Activated gamma-delta T cell treated with Interleukin-2 at 50 U/mL for 16 hours (primary cell): ENCODE measurements around the gene MACROD1.

Source experiments
- DNase-seq: peaks from one replicate; pipeline ENCODE4 v3.0.0-alpha.2; 2020

Gene MACROD1

DNA sequence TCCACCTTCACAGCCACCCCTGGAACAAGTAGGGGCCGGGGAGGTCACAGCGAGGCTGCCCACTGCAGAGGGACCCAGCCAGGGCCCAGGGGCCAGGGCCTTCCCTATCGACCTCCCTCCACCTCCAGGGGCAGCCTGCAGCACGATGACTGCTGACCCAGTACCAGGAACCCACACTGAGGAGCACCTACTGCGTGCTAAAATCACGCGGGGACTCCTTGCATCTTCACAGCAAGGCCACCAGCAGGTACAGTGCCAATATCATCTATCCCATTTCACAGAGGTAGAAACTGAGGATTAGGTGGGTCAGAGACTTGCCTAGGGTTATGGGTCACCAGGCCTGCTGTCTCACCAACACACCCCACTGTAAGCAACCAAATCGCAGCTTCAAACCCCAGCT, 14.6 kb downstream of the MACROD1 start:
- DNase-seq = no peak

DNA sequence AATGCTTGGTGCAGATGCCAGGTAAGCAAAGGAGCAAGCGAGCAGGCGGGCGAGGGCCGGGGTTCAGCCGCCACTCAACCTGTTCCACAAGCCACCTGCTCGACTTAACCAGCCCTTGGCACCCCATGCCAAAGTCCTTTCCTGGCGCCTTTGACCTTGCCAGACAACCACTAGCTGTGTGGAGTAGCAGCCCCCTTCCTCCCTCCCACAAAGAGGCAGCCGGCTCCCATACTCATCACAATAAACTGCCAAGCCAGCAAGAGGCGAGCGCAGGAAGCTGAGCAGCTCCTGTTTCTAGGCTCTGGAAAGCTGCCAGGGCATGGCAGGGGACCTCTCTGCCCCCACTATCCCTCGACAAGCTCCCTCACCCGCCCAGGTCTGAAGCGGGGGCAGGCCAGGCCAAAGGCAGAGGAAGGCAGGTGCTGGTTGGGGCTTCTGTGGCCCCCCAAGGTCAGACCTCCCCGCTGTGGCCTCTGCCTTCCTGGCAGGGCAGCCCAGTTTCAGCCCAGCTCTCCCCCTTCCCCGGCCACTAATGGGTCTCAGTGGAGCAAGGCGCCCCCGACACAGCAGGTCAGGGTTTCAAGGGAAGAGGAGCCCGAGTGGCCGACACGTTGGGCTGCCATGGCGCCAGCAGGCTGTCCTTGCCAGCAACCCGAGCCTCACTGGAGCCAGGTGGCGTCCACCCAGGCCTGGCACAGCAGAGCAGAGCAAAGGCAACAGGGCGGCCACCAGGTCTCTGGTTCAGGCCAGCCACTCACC, 15.3 kb downstream of the MACROD1 start:
- DNase-seq = no peak

DNA sequence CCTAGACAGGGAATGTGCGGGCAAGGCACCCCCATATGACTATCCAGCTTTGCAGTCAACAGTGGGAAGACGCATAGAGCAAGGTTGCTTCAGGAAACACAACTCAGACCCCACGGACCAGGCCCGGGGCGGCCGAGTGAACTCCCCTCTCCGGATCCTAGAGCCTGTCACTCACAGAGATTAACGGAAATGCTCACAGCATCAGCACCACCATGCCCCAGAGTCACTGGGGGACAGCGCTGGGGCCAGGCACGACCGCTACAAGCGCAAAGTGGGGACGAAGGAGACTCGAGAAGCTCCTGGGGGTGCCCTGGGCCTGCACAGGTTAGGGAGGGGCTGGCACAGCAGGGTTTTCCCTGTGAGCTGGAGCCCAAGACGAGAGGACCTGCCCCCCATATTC, 15.9 kb downstream of the MACROD1 start:
- DNase-seq = no peak

DNA sequence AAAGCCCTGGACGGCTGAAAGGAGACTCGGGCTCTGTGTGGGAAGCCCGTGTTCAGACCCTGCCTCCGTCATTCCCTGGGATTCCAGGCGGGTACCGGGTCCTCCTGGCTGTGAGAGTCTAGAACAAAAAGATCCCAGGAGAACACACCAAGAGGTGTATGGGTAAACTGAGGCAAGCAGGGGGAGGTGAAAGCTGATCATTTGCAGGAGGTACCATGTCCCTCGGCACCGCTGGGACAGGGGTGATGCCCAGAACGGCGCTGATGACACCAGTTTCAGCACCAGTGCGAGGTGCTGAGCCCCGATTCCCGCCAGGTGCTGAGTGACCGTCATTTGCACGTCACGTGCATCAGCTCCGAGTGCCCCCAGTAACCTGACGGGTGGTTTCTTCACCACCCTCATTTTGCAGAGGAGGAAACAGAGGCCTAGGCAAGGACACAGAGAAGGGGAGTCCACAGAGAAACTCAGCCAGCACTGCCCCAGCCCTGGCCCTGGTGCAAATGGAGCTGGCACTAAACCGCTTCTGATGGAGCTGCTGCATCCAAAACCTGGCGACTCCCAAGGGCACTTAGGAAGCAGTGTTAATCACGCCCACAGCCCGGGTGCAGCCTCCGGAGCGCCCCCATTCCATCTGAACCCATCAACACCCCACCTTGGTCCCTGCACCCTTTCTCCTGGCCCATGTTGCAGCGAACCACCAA, 16.8 kb downstream of the MACROD1 start:
- no peak for DNase-seq

DNA sequence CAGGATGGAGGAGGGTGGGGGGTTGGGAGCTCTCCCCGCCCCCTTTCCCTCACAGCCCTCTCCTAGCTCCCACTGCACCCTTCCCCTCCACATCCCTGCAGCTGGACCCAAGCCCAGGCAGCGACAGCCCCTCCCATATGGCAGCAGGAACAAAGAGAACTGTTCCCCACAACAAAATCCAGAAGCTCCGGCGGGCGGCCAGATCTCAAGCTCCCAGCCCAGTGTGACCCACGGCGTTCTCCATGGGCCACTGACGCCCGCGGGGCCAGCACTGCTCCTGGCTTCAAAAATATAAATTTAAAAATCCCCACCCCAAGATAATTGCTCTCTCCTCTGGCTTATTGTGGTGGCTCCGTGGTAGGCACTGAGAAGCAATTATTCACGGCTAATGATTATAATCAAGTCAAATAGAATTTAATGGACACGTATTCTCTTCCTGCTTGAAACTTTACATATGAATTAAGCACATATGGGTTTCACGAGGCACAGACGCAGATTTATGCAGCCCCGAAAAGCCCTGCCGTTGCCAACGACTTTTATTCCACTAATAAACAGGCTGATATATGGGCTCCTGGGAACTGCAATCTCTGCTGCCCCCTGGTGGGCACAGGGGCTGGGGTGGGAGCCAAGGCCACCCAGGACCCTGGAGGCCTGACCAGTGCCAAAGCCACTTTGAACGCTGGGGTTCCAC, 17.5 kb downstream of the MACROD1 start:
- peak; percentile 77 for DNase-seq

DNA sequence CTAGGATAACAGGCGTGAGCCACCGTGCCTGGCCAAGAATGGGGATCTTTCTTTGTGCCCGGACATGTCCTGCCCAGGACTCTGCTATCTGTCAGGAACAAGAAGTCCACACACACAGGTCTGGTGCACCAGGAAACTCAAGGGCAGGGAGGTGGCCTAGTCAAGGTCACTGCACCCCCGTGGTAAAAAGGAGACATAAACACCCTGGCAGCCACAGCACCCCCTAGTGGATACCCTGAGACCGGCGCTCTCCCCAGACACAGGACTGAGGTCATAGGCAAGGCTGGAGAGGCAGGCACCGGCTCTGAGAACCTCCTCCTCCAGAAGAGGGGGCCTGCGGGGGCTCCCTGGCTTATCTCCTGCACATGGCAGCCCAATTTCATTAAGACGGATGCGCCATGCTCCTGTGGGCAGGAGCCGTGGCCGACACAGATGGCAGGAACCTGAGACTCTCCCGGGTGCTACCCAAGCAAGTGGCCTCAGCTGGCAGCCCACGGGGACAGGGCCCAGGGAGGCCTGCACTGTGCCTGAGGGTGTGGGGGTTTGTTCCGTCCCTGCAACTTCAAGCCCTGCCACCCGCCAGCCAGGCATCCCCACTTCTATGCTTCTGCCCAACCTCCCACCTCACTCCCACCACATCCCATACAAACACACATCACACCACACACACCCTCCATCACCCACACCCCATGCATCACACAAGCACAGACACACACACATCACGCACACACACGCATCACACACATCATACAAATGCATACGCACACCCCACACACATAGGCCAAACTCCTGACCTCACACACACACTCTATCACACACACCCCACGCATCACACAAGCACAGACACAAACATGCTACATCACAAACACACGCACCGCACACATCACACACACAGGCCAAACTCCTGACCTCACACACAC, 19.6 kb downstream of the MACROD1 start:
- peak; percentile 48 for DNase-seq

DNA sequence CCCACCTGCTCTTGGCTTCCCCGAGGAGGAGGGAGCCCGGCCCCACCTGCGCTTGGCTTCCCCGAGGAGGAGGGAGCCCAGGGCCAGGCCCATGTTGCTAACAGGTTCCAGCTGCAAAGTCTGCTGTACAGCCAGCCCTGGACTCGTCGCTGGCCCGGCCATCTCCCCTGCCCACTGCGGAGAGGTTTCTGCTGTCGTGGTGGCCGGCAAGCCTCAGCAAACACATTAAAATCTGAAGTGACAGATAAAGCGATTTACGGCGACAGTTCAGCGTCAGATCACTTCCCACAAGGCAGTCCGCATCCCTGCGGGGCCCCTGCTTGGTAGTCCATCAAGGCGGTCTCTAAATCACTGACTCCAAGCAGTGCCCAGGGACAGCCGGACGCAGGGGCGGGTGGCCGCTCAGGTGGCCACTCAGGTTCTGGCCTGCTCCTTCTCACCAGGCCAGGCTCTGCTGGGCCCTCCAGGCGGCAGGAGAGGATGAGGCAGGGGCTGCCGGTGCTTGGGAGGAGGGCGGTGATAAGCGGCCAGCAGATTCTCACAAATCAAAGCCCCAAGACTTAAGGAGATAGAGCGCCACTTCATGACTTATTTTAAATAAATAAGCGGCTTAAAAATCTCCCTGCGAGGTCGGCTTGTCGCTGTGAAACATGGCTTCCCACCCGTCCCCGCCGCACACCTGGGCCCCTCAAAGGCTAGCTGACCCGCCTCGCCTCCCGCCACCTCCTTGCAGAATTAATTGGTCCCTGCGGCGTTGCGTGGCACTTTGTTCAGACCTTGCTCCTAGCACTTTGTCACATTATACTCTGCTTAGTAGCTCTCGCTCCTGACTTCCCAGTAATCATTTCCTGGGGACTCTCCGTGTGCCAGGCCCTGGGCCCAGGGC, 21.1 kb downstream of the MACROD1 start:
- no peak for DNase-seq

DNA sequence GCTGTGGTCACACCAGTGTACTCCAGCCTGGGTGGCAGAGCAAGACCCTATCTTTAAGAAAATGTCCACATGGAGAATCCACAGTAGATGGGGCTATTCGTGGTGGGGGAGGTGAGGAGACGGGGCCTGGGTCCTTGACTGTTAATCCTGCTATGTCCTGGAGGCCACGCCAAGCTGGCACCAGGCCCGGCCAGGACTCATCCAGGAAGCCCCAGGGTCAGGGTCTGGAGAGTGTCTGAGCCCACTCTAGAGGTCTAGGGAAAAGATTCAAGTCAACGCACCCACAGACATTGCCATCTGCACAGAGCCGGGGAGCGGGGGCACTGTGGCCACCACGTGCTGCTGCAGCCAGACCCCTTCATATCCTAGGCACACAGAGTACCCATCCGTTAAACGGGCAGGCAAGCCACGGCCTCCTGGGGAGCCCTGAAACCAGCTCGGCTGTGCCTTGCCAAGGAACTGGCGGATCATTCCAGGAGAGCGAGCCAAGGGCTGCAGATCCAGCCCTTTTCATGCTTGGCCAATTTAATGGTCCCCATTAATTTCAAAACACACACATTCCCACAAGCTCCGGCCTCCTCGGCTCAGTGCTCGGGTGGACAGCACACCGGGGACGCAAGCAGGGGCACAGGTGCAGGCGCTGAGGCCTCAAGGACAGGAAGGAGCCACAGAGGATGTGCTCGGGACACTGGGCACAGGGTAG, 24.7 kb downstream of the MACROD1 start:
- DNase-seq = no peak

DNA sequence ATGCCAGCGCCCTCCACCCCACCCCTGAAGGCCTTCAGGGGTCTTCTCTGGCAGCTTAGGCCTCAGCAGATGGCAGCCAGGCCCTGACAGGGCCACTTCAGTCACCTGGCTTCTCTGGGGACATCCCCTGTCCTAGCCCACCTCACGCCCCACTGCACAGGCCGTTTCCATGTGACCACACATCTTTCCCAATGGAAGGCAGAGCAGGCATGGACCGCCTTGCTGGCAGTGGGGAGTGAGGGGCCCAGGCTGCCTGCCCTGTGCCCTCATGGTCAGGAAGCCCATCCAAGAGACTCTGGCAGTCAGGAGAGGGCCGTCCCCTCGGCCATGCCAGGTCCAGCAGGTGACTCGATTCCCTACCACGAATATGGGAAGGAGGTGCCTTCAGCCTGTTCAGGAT, 25.8 kb downstream of the MACROD1 start:
- DNase-seq = no peak

DNA sequence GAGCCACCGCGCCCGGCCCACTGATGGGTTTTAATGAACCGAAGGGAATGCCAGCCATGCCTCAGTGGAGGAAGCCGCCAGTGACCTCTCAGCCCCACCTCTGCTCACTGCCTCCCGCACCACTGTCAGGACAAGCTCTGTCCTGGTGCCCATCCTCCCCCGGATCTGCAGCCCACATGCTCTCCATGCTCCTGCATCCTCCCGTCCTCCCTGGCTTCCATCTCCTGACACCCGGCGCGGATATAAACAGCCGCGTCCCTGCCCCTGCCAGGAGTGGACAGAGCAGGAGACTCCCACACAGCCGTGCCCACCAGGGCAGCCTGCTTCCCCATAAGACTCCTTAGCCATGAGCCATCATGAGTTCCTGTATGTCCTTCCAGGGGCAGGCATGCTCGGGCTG, 26.9 kb downstream of the MACROD1 start:
- DNase-seq = no peak

DNA sequence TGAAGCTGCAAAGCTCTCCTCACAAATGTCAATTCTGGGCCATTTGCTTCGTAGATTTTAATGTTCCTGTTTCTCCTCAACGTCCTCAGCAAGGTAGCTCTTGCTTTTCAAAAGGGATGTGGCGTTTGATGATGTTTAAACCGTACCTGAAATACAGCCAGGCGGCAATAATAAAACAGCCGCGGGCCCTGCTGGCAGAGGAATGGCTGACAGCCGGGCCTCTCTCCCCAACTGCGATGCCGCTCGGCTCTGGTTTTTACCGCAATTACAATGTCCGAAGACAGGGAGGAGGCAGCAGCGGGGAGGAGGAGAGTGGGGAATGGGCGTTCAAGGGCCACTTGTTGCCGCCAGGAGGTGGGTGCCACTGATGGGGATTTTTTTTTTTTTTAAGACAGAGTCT, 27.5 kb downstream of the MACROD1 start:
- no peak for DNase-seq

DNA sequence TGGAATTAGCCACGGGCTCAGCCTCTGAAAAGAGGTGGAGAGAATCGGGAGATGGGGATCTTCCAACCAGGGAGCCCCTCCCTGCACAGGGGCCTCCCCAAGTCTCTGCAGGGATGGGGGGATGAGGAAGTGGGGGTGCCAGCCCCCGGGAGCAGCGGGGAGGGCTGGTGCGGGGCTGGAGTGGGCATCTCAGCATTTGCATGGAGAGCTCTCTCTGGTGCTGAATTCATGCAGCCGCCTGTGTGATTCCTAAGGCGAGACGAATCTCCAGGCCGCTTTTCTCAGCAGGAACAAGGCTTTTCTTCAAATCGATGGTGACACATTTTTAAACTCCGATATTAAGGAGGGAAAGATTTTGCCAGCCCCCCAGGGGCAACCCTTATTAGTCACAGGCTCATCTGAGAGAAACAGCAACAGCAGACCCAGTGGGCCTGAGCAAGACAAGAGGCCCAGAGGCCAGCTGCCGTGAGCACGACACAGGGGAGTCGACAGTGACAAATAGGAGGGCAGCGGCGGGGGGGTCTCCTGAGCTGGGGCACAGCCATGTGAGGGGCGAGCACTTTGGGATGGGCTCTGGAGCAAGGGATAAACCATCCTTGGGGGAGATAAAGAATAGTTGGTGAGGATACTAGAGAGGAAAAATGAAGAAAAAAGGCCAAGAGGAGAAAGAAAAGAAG, 29.0 kb downstream of the MACROD1 start:
- no peak for DNase-seq

DNA sequence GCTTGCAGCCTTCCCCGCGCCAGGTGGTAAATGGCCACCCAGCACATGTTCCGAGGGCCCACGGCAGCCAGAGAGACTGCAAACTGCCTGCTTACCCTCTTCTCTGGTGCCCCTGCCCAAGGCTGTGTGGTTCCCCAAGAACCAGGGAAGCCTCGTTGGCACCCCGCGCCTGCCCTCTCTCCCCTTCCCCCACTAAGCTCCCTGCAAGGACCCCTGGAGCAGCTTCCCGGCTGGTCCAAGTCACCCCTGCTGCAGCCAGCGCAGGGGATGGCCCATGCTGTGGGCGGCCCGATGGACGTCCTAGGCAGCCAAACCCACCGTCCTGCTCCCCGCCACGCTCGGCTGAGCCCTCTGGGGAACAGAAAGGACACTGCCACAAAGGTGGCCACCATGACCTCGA, 30.2 kb downstream of the MACROD1 start:
- DNase-seq = no peak

DNA sequence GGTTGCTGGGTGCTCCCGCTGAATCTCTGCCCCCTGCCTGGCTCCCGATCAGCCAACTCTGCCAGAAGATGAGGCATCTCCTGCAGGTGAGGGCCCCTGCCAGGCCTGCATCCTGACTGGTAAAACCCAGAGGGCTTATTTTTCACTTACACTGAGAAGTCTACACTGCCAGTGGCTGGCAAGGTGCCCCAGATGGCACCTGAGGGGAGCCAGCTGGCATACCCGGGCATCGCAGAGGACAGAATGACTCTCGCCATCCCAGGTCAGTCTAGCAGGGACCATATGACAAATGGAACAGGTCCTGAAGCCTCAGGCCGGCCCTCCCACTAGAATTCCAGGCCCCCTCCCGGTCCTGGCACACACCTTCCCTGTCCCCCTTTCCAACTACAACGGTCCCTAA, 30.9 kb downstream of the MACROD1 start:
- DNase-seq = no peak

DNA sequence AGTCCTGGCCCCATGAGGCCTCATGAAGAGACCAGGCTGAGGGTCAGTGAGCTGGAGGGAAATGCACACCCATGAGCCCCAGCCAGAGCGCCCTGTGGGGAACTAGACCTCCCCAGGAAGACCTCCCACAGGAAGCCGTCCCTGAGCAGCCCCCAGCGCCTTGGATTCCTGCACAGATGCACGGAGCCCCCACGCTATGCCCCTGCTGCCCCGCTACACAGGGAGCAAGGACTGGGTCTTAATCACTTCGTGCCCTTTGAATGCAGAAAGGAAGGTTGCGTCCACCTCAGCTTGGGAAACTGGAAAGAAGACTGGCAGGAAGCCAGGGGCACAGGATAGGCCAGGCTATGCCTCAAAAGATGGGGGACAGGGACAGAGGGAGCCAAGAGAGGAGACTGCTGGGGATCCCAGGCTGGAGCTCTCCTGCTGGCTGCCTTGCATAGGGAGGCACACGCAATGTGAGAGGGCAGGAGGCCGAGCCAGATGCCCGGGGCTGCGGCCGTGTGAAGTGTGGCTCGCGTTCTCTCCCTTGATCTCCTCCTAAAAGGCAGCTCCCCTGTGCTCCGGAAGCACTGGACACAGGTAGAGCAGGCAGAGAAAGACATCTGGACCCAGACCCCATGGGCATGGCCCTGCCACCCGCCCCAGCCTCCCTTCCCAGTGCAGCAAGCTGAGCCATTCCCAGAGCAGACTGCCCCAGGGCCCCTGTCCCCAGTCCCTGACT, 32.8 kb downstream of the MACROD1 start:
- no peak for DNase-seq

DNA sequence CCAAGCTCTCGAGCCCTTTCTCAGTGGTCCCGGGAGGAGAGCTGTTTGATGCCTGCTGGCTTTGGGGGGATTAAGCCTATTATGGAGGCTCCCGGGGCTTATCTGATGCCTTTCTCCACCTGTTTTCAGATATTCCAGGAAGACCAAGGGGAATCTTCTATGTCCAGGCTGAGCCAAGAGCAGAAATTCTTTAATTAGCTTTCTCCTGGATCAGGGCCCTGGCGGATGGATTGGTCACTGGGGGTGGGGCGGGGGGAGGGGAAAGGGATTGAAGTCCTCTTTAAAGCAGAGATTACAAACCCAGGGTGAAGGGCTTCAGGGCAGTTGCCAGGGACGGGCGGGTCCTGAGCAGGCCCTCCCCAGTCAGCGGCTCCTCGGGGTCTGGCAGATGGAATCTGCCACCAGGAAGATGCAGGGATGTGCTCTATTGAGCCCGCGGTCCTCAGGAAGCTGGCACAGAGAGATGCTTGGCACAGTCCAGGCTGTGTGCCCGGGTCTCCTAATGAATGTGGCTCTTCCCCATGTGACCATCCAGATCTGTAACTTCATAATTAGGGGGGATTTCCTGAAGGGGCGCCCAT, 33.6 kb downstream of the MACROD1 start:
- DNase-seq = no peak

DNA sequence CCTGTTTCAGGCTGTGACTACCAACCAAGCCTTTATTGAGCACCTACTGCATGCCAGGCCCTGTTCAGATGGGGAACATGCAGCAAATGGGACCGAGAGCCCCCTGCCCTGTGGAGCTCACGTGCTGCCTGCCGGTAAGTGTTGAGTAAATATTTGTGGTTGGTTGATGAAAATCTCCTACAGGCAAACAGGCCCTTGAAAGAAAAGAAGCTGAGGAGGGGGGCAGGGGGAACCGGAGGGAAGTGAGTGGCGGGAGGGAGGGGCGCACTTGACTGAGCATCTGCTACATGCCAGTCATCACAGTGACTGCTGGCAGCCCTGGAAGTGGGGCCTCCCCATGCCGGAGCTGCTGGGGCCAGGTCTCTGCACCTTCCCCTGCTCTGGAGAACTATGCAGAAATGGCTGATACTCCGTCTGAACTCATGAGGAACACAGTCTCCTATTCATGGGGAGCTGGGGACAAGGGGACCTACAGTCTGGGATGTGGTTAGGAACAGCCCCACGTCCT, 34.2 kb downstream of the MACROD1 start:
- DNase-seq = no peak

DNA sequence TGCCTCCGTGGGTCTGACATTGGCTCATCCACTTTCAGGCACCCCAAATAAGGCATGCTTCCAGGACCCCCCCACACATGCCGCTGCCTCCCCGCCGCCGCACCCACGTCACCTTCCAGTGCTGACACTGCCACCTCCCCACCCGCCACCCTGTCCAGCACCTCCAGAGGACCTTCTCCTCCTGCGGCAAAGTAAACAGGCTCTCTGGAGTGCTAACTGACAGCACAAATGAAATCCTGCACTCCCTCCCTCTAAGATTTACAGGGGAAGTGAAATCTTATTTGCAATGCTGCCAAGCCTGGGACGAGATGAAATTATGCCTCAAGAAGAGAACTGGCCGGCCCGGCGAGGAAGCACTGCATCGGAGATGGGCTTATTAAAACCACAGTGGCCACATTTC, 35.3 kb downstream of the MACROD1 start:
- DNase-seq = no peak

DNA sequence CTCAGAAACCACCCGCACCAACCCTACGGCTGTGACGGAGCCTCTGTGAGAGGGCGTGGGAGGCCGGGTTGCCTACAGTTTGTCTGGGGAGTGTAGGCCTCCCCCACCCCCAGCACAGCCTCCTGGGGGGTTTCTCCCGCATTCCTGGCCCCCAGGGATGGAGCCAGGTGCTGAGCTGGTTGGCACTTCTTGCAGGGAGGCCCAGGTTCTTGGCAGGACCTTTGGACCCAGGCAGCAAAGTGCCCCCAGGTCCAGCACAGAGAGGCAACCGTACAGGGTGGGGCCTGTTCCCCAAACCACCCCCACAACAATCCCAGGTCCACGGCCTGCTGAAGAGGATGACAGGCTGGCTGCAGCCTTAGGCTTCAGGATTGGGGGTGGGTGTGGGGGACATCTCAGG, 36.5 kb downstream of the MACROD1 start:
- DNase-seq = no peak
